ENCODE measurements around the gene RNF44. TPM values are rescaled to one million over a fixed set of nuclear protein-coding genes. Genes with fewer than 3 reads are reported as not detected.
"Not testable (repeated sequence)": the region's sequence is repeated elsewhere in the genome, so short reads cannot be mapped to it uniquely, and the experiment has no call there.

RNF44 gene
- total RNA-seq, 1 donor from 2014 or later, result 31.2 TPM

DNA sequence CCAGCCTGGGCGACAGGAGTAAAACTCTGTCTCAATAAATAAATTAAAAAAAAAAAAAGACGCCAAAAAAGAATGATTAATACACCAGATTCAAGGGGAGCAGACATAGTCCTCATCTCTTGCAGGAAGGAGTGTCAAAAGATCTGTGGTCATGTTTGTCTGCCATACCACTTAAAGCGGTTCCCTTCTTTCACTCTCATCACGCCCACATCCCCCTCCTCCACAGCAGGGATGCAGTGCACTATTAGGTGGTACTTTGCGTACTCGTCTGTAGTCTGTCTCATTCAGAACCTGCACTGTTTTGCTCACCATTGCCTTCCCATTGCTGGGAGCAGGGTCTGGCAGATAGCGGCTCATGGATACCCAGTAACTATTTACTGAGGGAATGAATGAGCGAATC is 23.2 kb upstream of the RNF44 start:
- no peak for TF ChIP-seq CTCF (IDR thresholded peaks at IDR 0.05; ENCODE audit: insufficient read depth, low read length, poor library complexity, severe bottlenecking)
- peaks cover 2% of the 10 kb centered on the region for H3K27me3 ChIP-seq (ENCODE audit: control insufficient read depth, insufficient read depth, low read length)
- H3K4me3 ChIP-seq (ENCODE audit: low read depth, low read length), result no peak overlapping the region
- no peak for DNase-seq (ENCODE audit: low read depth)
- no peaks in the 10 kb centered on the region for H3K36me3 ChIP-seq (ENCODE audit: control insufficient read depth, insufficient read depth, low read length)

DNA sequence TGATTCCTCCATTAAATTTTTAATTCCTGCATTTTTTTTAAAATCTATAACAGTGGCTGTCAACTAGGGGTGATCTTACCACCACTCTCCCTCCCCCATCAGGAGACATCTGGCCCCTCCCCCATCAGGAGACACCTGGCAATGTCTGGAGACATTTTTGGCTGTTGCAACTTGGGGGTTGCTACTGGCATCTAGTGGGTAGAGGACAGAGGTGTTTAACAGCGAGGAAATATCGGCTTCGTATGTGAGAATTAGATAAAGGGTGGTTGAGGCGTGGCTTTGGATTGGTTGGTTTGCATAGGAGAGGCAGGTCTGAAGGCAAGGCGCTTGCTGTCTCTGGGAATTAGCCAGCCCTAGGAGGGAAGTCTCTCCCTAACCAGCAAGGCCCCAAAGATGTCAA is 22.5 kb upstream of the RNF44 start:
- Histone ChIP-seq H3K36me3 (ENCODE audit: control insufficient read depth, insufficient read depth, low read length) (no peaks in the 10 kb centered on the region), H3K4me3 (ENCODE audit: low read depth, low read length) (no peak overlapping the region), H3K27me3 (ENCODE audit: control insufficient read depth, insufficient read depth, low read length) (peaks cover 2% of the 10 kb centered on the region)
- no peak for DNase-seq (ENCODE audit: low read depth)
- TF ChIP-seq CTCF (IDR thresholded peaks at IDR 0.05; ENCODE audit: insufficient read depth, low read length, poor library complexity, severe bottlenecking), result no peak

GRCh38 chr5:176557846-176558245 is 20.6 kb upstream of the RNF44 start:
- TF ChIP-seq CTCF (IDR thresholded peaks at IDR 0.05; ENCODE audit: insufficient read depth, low read length, poor library complexity, severe bottlenecking), result no peak
- no peak for DNase-seq (ENCODE audit: low read depth)
- no peak overlapping the region for H3K4me3 ChIP-seq (ENCODE audit: low read depth, low read length)
- H3K36me3 ChIP-seq (ENCODE audit: control insufficient read depth, insufficient read depth, low read length), result no peaks in the 10 kb centered on the region
- H3K27me3 ChIP-seq (ENCODE audit: control insufficient read depth, insufficient read depth, low read length), result peaks cover 2% of the 10 kb centered on the region

- no peaks in the 10 kb centered on the region for H3K27me3 ChIP-seq (ENCODE audit: control insufficient read depth, insufficient read depth, low read length)
- DNase-seq (ENCODE audit: low read depth), result no peak
- H3K36me3 ChIP-seq (ENCODE audit: control insufficient read depth, insufficient read depth, low read length), result no peaks in the 10 kb centered on the region
- no peak overlapping the region for H3K4me3 ChIP-seq (ENCODE audit: low read depth, low read length)
- TF ChIP-seq CTCF (IDR thresholded peaks at IDR 0.05; ENCODE audit: insufficient read depth, low read length, poor library complexity, severe bottlenecking), result no peak
Measured at GRCh38 chr5:176553260-176554085, 16.3 kb upstream of the RNF44 start.

- DNase-seq (ENCODE audit: low read depth), result no peak
- H3K27me3 ChIP-seq (ENCODE audit: control insufficient read depth, insufficient read depth, low read length), result no peaks in the 10 kb centered on the region
- no peaks in the 10 kb centered on the region for H3K36me3 ChIP-seq (ENCODE audit: control insufficient read depth, insufficient read depth, low read length)
- no peak overlapping the region for H3K4me3 ChIP-seq (ENCODE audit: low read depth, low read length)
- TF ChIP-seq CTCF (IDR thresholded peaks at IDR 0.05; ENCODE audit: insufficient read depth, low read length, poor library complexity, severe bottlenecking), result no peak
Measured at GRCh38 chr5:176552332-176552869, 15.2 kb upstream of the RNF44 start.

DNA sequence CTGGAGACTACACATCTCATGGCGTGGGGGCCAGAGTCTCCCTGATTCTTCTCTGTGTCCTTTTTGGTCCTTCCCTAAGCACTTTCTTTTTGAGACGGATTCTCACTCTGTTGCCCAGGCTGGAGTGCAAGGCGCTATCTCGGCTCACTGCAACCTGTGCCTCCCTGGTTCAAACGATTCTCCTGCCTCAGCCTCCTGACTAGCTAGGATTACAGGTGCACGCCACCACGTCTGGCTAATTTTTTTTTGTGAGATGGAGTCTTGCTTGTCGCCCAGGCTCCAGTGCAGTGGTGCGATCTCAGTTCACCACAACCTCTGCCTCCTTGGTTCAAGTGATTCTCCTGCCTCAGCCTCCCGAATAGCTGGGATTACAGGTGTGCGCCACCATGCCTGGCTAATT is 13.7 kb upstream of the RNF44 start:
- not testable (repeated sequence) for DNase-seq (ENCODE audit: low read depth); H3K36me3 ChIP-seq (ENCODE audit: control insufficient read depth, insufficient read depth, low read length); H3K27me3 ChIP-seq (ENCODE audit: control insufficient read depth, insufficient read depth, low read length); H3K4me3 ChIP-seq (ENCODE audit: low read depth, low read length)
